Activated CD8-positive, alpha-beta T cell treated with anti-CD3 and anti-CD28 coated beads for 36 hours (primary cell): Measurements from ENCODE around the gene UPB1. TPM values are rescaled to one million over a fixed set of nuclear protein-coding genes. Genes with fewer than 3 reads are reported as not detected.

Experiments used
- ATAC-seq: fragments of 200-7000 bp; cut with Tn5 transposase; one replicate; pipeline ENCODE4 v1.10.0; 2021; ENCODE audit warnings: mild to moderate bottlenecking, moderate library complexity
- CTCF ChIA-PET: fragments of 350-600 bp; sonication (Branson Sonifier 250); formaldehyde crosslinking; loops from one replicate; lab custom pipeline; 2021; ENCODE audit warnings: antibody characterized with exemption; lab: Charles Lee
- POLR2A ChIA-PET: fragments of 350-600 bp; sonication (Branson Sonifier 250); formaldehyde crosslinking; loops from one replicate; lab custom pipeline; 2021; ENCODE audit warnings: antibody characterized with exemption; lab: Charles Lee
- DNase-seq: peaks from one replicate; pipeline ENCODE4 v3.0.0-alpha.2; 2020
- H3K27ac Mint-ChIP-seq: one replicate; pipeline ENCODE4 v1.8.0; 2021; ENCODE audit warnings: mild to moderate bottlenecking, mixed read lengths
- H3K27me3 Mint-ChIP-seq: one replicate; pipeline ENCODE4 v1.8.0; 2021; ENCODE audit warnings: mixed read lengths
- H3K36me3 Mint-ChIP-seq: one replicate; pipeline ENCODE4 v1.8.0; 2021; ENCODE audit warnings: low read depth, mixed read lengths
- H3K4me1 Mint-ChIP-seq: one replicate; pipeline ENCODE4 v1.8.0; 2021; ENCODE audit warnings: low read depth, mixed read lengths
- H3K4me3 Mint-ChIP-seq: one replicate; pipeline ENCODE4 v1.8.0; 2021; ENCODE audit warnings: mild to moderate bottlenecking, moderate library complexity, mixed read lengths
- H3K9me3 Mint-ChIP-seq: one replicate; pipeline ENCODE4 v1.8.0; 2021; ENCODE audit warnings: mixed read lengths
- CTCF ChIP-seq: fragments of 200-600 bp; IDR thresholded peaks from one replicate; pipeline ENCODE4 v1.8.0; 2022; ENCODE audit warnings: antibody characterized with exemption, mild to moderate bottlenecking
- intact Hi-C: fragments of 100-400 bp; cut with micrococcal nuclease; formaldehyde crosslinking; loops from one replicate; pipeline ENCODE4 v1.10.0; 2022
- total RNA-seq, 2 experiments: library from RNA; stranded (reverse); gene quantifications; one replicate each; pipeline ENCODE4 v1.2.3, GENCODE V29; 2021

Gene UPB1
- total RNA-seq, 2 experiments from 2014 or later = 0.16 to 0.49 TPM

GRCh38 chr22:24507716-24508115 lies 12.6 kb downstream of the UPB1 start:
- POLR2A ChIA-PET = interaction anchor here (1.5 kb wide), 1 partner anchor 21 kb away, joined by 4 read pairs; no protein-coding TSS in a partner anchor
- CTCF ChIA-PET = interaction anchor here (2.1 to 2.7 kb wide), 2 partner anchors 14 to 84 kb away, joined by 4 to 8 read pairs; no protein-coding TSS in a partner anchor
- TF ChIP-seq CTCF = no peak
- Mint-ChIP-seq H3K27me3 (no peaks in the 10 kb centered on the region), H3K27ac (no peak overlapping the region), H3K4me3 (no peak overlapping the region), H3K9me3 (no peaks in the 10 kb centered on the region), H3K4me1 (peaks cover 16% of the 10 kb centered on the region), H3K36me3 (no peaks in the 10 kb centered on the region)
- DNase-seq (no peak), ATAC-seq (no peak)
- intact Hi-C loops = no loop called here

- TF ChIP-seq CTCF = no peak
- no peak overlapping the region for H3K4me3 Mint-ChIP-seq
- ATAC-seq (peak; percentile 30), DNase-seq (no peak)
- ChIA-PET CTCF (interaction anchor here (1.2 kb wide), 1 partner anchor 101 kb away, joined by 3 read pairs; no protein-coding TSS in a partner anchor), POLR2A (no interaction called here)
- no peaks in the 10 kb centered on the region for H3K27me3 Mint-ChIP-seq
- intact Hi-C loops = no loop called here
- H3K27ac Mint-ChIP-seq = no peak overlapping the region
- no peaks in the 10 kb centered on the region for H3K9me3 Mint-ChIP-seq
- H3K4me1 Mint-ChIP-seq = peaks cover 8% of the 10 kb centered on the region
- H3K36me3 Mint-ChIP-seq = no peaks in the 10 kb centered on the region
Measured at GRCh38 chr22:24510637-24511625, 15.8 kb downstream of the UPB1 start.

GRCh38 chr22:24512043-24512442 lies 16.9 kb downstream of the UPB1 start:
- peaks cover 8% of the 10 kb centered on the region for H3K4me1 Mint-ChIP-seq
- no peak overlapping the region for H3K27ac Mint-ChIP-seq
- no peaks in the 10 kb centered on the region for H3K9me3 Mint-ChIP-seq
- no peak for DNase-seq
- H3K27me3 Mint-ChIP-seq = no peaks in the 10 kb centered on the region
- TF ChIP-seq CTCF = no peak
- H3K36me3 Mint-ChIP-seq = no peaks in the 10 kb centered on the region
- H3K4me3 Mint-ChIP-seq = no peak overlapping the region
- ChIA-PET CTCF (interaction anchor here (0.7 kb wide), 1 partner anchor 425 kb away, joined by 3 read pairs; no protein-coding TSS in a partner anchor), POLR2A (interaction anchor here (1.5 kb wide), 1 partner anchor 84 kb away, joined by 4 read pairs; the partner anchor contains the start of gene ADORA2A)
- ATAC-seq = no peak
- intact Hi-C loops = no loop called here

- intact Hi-C loops = no loop called here
- Mint-ChIP-seq H3K9me3 (no peaks in the 10 kb centered on the region), H3K27ac (no peak overlapping the region), H3K4me3 (no peak overlapping the region), H3K4me1 (peaks cover 8% of the 10 kb centered on the region), H3K36me3 (no peaks in the 10 kb centered on the region), H3K27me3 (no peaks in the 10 kb centered on the region)
- TF ChIP-seq CTCF = no peak
- CTCF ChIA-PET = no interaction called here
- POLR2A ChIA-PET = interaction anchor here (0.7 kb wide), 1 partner anchor 93 kb away, joined by 3 read pairs; no protein-coding TSS in a partner anchor
- ATAC-seq = no peak
- DNase-seq = no peak
Measured at GRCh38 chr22:24513378-24514240, 18.5 kb downstream of the UPB1 start.
